Measurements from ENCODE around the gene TESK2. TPM values are rescaled to one million over a fixed set of nuclear protein-coding genes. Genes with fewer than 3 reads are reported as not detected.

TESK2 gene
- polyA plus RNA-seq, 3 donors, result 3.9 to 13.1 (median 4.1) TPM

DNA sequence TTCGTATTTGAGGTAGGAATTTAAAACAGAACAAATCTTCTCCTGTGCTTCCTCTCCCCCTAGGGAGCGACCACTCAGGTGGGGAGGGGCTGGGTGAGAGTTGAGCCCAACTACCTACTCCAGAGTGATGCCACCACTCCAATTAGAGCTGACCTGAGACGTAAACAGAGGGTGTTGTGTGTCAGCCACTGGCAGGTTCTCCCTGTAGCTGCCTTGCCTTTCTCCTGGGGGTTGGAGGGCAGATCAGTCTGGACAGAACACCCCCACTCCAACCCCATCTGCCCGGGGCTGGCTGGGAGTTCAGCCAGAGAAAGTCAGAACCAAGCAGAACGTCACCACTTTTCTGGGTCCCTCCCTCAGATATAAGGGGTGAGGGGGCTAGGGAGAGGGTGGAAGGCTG lies 162.3 kb downstream of the TESK2 start:
- Histone ChIP-seq H3K27ac (ENCODE audit: low read depth in 1 of 2, low read length in 2 of 2) (no peak overlapping the region), H3K9me3 (replicated peaks in 1 of 2; ENCODE audit: control insufficient read depth in 1 of 2, insufficient read depth in 1 of 2, low read length in 2 of 2) (no peaks in the 10 kb centered on the region), H3K36me3 (replicated peaks in 1 of 2; ENCODE audit: control insufficient read depth in 1 of 2, insufficient read depth in 2 of 2, low read length in 2 of 2) (peaks cover 25 to 45% of the 10 kb centered on the region in 2 donors), H3K4me1 (ENCODE audit: control insufficient read depth in 1 of 2, insufficient read depth in 2 of 2, low read length in 2 of 2) (peaks cover 15 to 18% of the 10 kb centered on the region in 2 donors), H3K4me2 (replicated peaks; ENCODE audit: extremely low read depth, low read length, poor library complexity, severe bottlenecking) (no peak overlapping the region), H3K79me2 (ENCODE audit: insufficient read depth, low read length) (no peaks in the 10 kb centered on the region), H3K27me3 (ENCODE audit: control insufficient read depth in 2 of 2, insufficient read depth in 2 of 2, low read length in 2 of 2) (peaks cover 0 to 4% of the 10 kb centered on the region in 2 donors), H3K9ac (ENCODE audit: insufficient read depth, low read length, poor library complexity, severe bottlenecking) (no peak overlapping the region), H4K20me1 (ENCODE audit: insufficient read depth, low read length) (no peaks in the 10 kb centered on the region), H3K4me3 (replicated peaks in 1 of 3; ENCODE audit: low read depth in 2 of 3, low read length in 3 of 3) (no peak overlapping the region), H2AFZ (ENCODE audit: insufficient read depth, low read depth, low read length, poor library complexity, severe bottlenecking) (no peak overlapping the region)
- Mint-ChIP-seq H3K9me3 (peaks cover 0 to 3% (median 0%) of the 10 kb centered on the region in 7 donors), H3K4me3 (no peak overlapping the region), H3K36me3 (peaks cover 31 to 39% of the 10 kb centered on the region in 2 donors), H3K4me1 (peaks cover 19% of the 10 kb centered on the region), H3K27ac (no peak overlapping the region), H3K27me3 (ENCODE audit: low read depth in 3 of 3) (peaks cover 2 to 18% (median 6%) of the 10 kb centered on the region in 3 donors)
- intact Hi-C loops (cut with micrococcal nuclease), result no loop called here
- WGBS (ENCODE audit: insufficient coverage), result no CpG with 5 or more reads among the region's 5 CpGs
- DNase-seq, result no peak
- TF ChIP-seq, protein P1, sequence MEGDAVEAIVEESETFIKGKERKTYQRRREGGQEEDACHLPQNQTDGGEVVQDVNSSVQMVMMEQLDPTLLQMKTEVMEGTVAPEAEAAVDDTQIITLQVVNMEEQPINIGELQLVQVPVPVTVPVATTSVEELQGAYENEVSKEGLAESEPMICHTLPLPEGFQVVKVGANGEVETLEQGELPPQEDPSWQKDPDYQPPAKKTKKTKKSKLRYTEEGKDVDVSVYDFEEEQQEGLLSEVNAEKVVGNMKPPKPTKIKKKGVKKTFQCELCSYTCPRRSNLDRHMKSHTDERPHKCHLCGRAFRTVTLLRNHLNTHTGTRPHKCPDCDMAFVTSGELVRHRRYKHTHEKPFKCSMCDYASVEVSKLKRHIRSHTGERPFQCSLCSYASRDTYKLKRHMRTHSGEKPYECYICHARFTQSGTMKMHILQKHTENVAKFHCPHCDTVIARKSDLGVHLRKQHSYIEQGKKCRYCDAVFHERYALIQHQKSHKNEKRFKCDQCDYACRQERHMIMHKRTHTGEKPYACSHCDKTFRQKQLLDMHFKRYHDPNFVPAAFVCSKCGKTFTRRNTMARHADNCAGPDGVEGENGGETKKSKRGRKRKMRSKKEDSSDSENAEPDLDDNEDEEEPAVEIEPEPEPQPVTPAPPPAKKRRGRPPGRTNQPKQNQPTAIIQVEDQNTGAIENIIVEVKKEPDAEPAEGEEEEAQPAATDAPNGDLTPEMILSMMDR (IDR thresholded peaks at IDR 0.05), result no peak

DNA sequence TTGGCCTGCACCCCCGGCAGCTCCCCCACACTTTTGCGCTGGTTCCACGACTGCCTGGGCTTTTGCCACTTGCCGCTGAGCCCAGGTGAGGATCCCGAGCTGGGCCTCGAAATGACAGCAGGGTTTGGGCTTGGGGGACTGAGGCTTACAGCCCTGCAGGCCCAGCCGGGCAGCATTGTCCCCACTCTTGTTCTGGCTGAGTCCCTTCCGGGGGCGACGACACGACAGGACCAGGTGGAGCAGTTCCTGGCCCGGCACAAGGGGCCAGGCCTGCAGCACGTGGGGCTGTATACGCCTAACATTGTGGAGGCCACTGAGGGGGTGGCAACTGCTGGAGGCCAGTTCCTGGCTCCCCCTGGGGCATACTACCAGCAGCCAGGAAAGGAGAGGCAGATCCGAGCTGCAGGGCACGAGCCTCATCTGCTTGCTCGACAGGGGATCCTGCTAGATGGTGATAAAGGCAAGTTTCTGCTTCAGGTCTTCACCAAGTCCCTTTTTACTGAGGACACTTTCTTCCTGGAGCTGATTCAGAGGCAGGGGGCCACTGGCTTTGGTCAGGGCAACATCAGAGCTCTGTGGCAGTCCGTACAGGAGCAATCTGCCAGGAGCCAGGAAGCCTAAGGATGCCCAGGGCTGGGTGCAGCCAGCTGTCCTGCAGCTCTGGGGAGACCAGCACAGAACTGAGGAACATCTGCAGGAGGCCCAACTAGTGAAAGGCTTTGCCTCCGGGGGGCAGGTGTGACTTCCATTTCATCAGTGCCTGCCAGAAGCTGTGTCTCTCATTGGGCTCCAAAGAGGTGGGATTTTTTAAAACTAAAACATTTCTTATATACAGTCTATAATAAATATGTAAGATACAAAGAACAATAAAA lies 163.1 kb downstream of the TESK2 start:
- H2AFZ ChIP-seq (ENCODE audit: insufficient read depth, low read depth, low read length, poor library complexity, severe bottlenecking), result no peak overlapping the region
- DNase-seq, result no peak

More for the DNA sequence above, 163.1 kb downstream of the TESK2 start:
- Histone ChIP-seq H3K36me3 (replicated peaks in 1 of 2; ENCODE audit: control insufficient read depth in 1 of 2, insufficient read depth in 2 of 2, low read length in 2 of 2) (peaks cover 20 to 37% of the 10 kb centered on the region in 2 donors), H4K20me1 (ENCODE audit: insufficient read depth, low read length) (no peaks in the 10 kb centered on the region), H3K4me3 (replicated peaks in 1 of 3; ENCODE audit: low read depth in 2 of 3, low read length in 3 of 3) (peak overlapping the region in 1 of 3 experiments; percentile 76), H3K27ac (ENCODE audit: low read depth in 1 of 2, low read length in 2 of 2) (no peak overlapping the region), H3K79me2 (ENCODE audit: insufficient read depth, low read length) (no peaks in the 10 kb centered on the region), H3K4me1 (ENCODE audit: control insufficient read depth in 1 of 2, insufficient read depth in 2 of 2, low read length in 2 of 2) (peaks cover 15 to 18% of the 10 kb centered on the region in 2 donors), H3K9me3 (replicated peaks in 1 of 2; ENCODE audit: control insufficient read depth in 1 of 2, insufficient read depth in 1 of 2, low read length in 2 of 2) (no peaks in the 10 kb centered on the region), H3K9ac (ENCODE audit: insufficient read depth, low read length, poor library complexity, severe bottlenecking) (no peak overlapping the region), H3K4me2 (replicated peaks; ENCODE audit: extremely low read depth, low read length, poor library complexity, severe bottlenecking) (peak overlapping the region; percentile 84), H3K27me3 (ENCODE audit: control insufficient read depth in 2 of 2, insufficient read depth in 2 of 2, low read length in 2 of 2) (peaks cover 0 to 4% of the 10 kb centered on the region in 2 donors)
- intact Hi-C loops (cut with micrococcal nuclease), result no loop called here
- H3K27me3 Mint-ChIP-seq (ENCODE audit: low read depth in 3 of 3), result peaks cover 2 to 18% (median 6%) of the 10 kb centered on the region in 3 donors
- peaks cover 19% of the 10 kb centered on the region for H3K4me1 Mint-ChIP-seq
- TF ChIP-seq, protein P1 (IDR thresholded peaks at IDR 0.05), result no peak
- H3K36me3 Mint-ChIP-seq, result peaks cover 25 to 35% of the 10 kb centered on the region in 2 donors
- peaks cover 0 to 3% (median 0%) of the 10 kb centered on the region in 7 donors for H3K9me3 Mint-ChIP-seq
- WGBS (ENCODE audit: insufficient coverage), result 73% methylated on average over 17 of the region's 19 CpGs
- H3K4me3 Mint-ChIP-seq, result peak overlapping the region; percentile 46 to 83
- H3K27ac Mint-ChIP-seq, result no peak overlapping the region

All from CD14-positive monocyte (primary cell).